ENCODE results near the gene CCDC122. TPM values are rescaled to one million over a fixed set of nuclear protein-coding genes. Genes with fewer than 3 reads are reported as not detected.

The CCDC122 gene
- total and polyA plus RNA-seq, 2 of the 8 experiments (the other 6 are each of a cell fraction or from before 2014, with no cell fraction given) = 2.9 to 5.8 TPM

Small RNAs within 50 kb of the gene (small RNA-seq; reads per million reads assigned to genes)
- gene AL162713.1 (ENCODE audit: insufficient read depth) = not detected

Other genes with a start within 250 kb of the CCDC122 start
- gene ENOX1, start 92.8 kb downstream of the CCDC122 start, total RNA-seq (2021; fragmentation: NEBNext Ultra II Directional; extraction: Animal tissue kit (Norgen Biotek cat#: 25700)) = 0.37 and 0.61 TPM in 2 replicates
- 0.23 and 0.28 TPM in 2 replicates for gene ENOX1, start 92.8 kb downstream of the CCDC122 start, polyA plus RNA-seq (2011; rRNA removed)
- gene LACC1, start 164 bp upstream of the CCDC122 start, total RNA-seq (2021; fragmentation: NEBNext Ultra II Directional; extraction: Animal tissue kit (Norgen Biotek cat#: 25700)) = 2.8 and 3.6 TPM in 2 replicates
- 0.49 and 0.57 TPM in 2 replicates for gene LACC1, start 164 bp upstream of the CCDC122 start, polyA plus RNA-seq (2011; rRNA removed)